Liver (tissue), 9 donors: Measurements from ENCODE around the gene MSH3. TPM values are rescaled to one million over a fixed set of nuclear protein-coding genes. Genes with fewer than 3 reads are reported as not detected.

Experiments
- DNase-seq: peaks from one replicate; pipeline ENCODE4 v3.0.0-alpha.2; 2017; ENCODE audit warnings: low spot score
- H3K27ac ChIP-seq, 2 donors: one replicate each; pipeline ENCODE4 v1.7.0; 2013; ENCODE audit warnings: inconsistent platforms in 2 of 2, low read length in 2 of 2, control low read depth in 1 of 2, low read depth in 1 of 2, mild to moderate bottlenecking in 1 of 2
- H3K27me3 ChIP-seq, 4 donors: one replicate each; pipeline versions ENCODE4 v1.6.1 to v1.7.0; 2013; ENCODE audit warnings: low read length in 3 of 4, inconsistent platforms in 1 of 4, mild to moderate bottlenecking in 1 of 4, moderate library complexity in 1 of 4; ENCODE audit not compliant: control insufficient read depth in 4 of 4, insufficient read depth in 4 of 4
- H3K36me3 ChIP-seq, 4 donors: one replicate each; pipeline versions ENCODE4 v1.6.1 to v1.7.0; 2013; ENCODE audit warnings: low read length in 3 of 4, mild to moderate bottlenecking in 3 of 4, low read depth in 1 of 4, moderate library complexity in 1 of 4; ENCODE audit not compliant: control insufficient read depth in 4 of 4, insufficient read depth in 3 of 4
- H3K4me1 ChIP-seq, 4 donors: one replicate each; pipeline versions ENCODE4 v1.6.1 to v1.7.0; 2013; ENCODE audit warnings: low read length in 3 of 4, mild to moderate bottlenecking in 3 of 4, moderate library complexity in 1 of 4; ENCODE audit not compliant: control insufficient read depth in 4 of 4, insufficient read depth in 4 of 4
- H3K4me3 ChIP-seq, 3 donors: one replicate each; pipeline versions ENCODE4 v1.6.1 to v1.7.0; 2013; ENCODE audit warnings: low read length in 3 of 3, control low read depth in 1 of 3, low read depth in 1 of 3, mild to moderate bottlenecking in 1 of 3
- H3K9ac ChIP-seq, 2 donors: one replicate each; pipeline ENCODE4 v1.7.0; 2013; ENCODE audit warnings: low read length in 2 of 2, mild to moderate bottlenecking in 2 of 2, moderate library complexity in 2 of 2, control low read depth in 1 of 2, low read depth in 1 of 2
- H3K9me3 ChIP-seq, 4 donors: one replicate each; pipeline versions ENCODE4 v1.6.1 to v1.7.0; 2013; ENCODE audit warnings: low read length in 3 of 4; ENCODE audit not compliant: control insufficient read depth in 4 of 4
- ATF3 ChIP-seq: IDR thresholded peaks from 2 replicates; pipeline ENCODE4 v1.6.1; 2016; ENCODE audit warnings: antibody characterized with exemption
- EGR1 ChIP-seq, 2 donors: IDR thresholded peaks; 2 replicates each; pipeline ENCODE4 v1.6.1; 2016 to 2018; ENCODE audit warnings: antibody characterized with exemption in 2 of 2, low read depth in 2 of 2
- FOXA1 ChIP-seq: IDR thresholded peaks from 2 replicates; pipeline ENCODE4 v1.6.1; 2016; ENCODE audit warnings: antibody characterized with exemption
- FOXA2 ChIP-seq: IDR thresholded peaks from 2 replicates; pipeline ENCODE4 v1.6.1; 2016; ENCODE audit warnings: antibody characterized with exemption
- GABPA ChIP-seq, 2 donors: IDR thresholded peaks in 1 of 2; conservative IDR thresholded peaks in 1 of 2; 2 replicates each; pipeline ENCODE4 v1.6.1; 2016; ENCODE audit warnings: antibody characterized with exemption in 2 of 2, mild to moderate bottlenecking in 1 of 2, moderate library complexity in 1 of 2
- HNF4A ChIP-seq, 2 donors: conservative IDR thresholded peaks; 2 replicates each; pipeline ENCODE4 v1.6.1; 2016; ENCODE audit warnings: antibody characterized with exemption in 2 of 2, mild to moderate bottlenecking in 2 of 2
- HNF4G ChIP-seq: IDR thresholded peaks from 2 replicates; pipeline ENCODE4 v1.6.1; 2016; ENCODE audit warnings: antibody characterized with exemption
- JUND ChIP-seq, 2 donors: IDR thresholded peaks; 2 replicates each; pipeline ENCODE4 v1.6.1; 2016; ENCODE audit warnings: antibody characterized with exemption in 2 of 2
- NR2F2 ChIP-seq: IDR thresholded peaks from 2 replicates; pipeline ENCODE4 v1.6.1; 2016; ENCODE audit warnings: antibody characterized with exemption
- RAD21 ChIP-seq, 2 donors: IDR thresholded peaks; 2 replicates each; pipeline ENCODE4 v1.6.1; 2016; ENCODE audit warnings: antibody characterized with exemption in 2 of 2, mild to moderate bottlenecking in 2 of 2
- REST ChIP-seq: IDR thresholded peaks from 2 replicates; pipeline ENCODE4 v1.6.1; 2016; ENCODE audit warnings: antibody characterized with exemption, mild to moderate bottlenecking
- RXRA ChIP-seq, 2 donors: IDR thresholded peaks; 2 replicates each; pipeline ENCODE4 v1.6.1; 2017 to 2018; ENCODE audit warnings: antibody characterized with exemption in 2 of 2, mild to moderate bottlenecking in 1 of 2
- SP1 ChIP-seq: IDR thresholded peaks from 2 replicates; pipeline ENCODE4 v1.6.1; 2018; ENCODE audit warnings: antibody characterized with exemption, mild to moderate bottlenecking
- TAF1 ChIP-seq: conservative IDR thresholded peaks from 2 replicates; pipeline ENCODE4 v1.6.1; 2016; ENCODE audit warnings: antibody characterized with exemption, mild to moderate bottlenecking
- YY1 ChIP-seq: IDR thresholded peaks from 2 replicates; pipeline ENCODE4 v1.6.1; 2016; ENCODE audit warnings: antibody characterized with exemption, mild to moderate bottlenecking
- WGBS: extraction: QIAGEN DNeasy Blood & Tissue Kit; methylation state at CpG from one replicate; pipeline ENCODE4 v1.1.7; 2013; 5-methylcytosine and 5-hydroxymethylcytosine counted together
- polyA plus RNA-seq, 2 donors: library from polyadenylated mRNA; stranded (reverse) in 1 of 2; unstranded in 1 of 2; fragments of 200-250 nt in 1 of 2; fragments of >200 nt in 1 of 2; fragmentation: Nextera tagmentation in 1 of 2; extraction: Ambion mirVana in 1 of 2; gene quantifications; one replicate each; pipeline versions ENCODE4 v1.2.1 to v1.2.3, GENCODE V29; 2013 to 2015
- total RNA-seq, 2 donors: library from RNA; depleted of rRNA; stranded (reverse); fragments of >200 nt; gene quantifications; one replicate each; pipeline ENCODE4 v1.2.3, GENCODE V29; 2014
- TF ChIP-seq, protein P1 (sequence below): fragments of 150-350 bp; IDR thresholded peaks from 2 replicates; pipeline ENCODE4 v1.5.1; 2017; ENCODE audit warnings: improper control_type of control experiment, low read depth, low read length; ENCODE audit not compliant: missing input control
- TF ChIP-seq, protein P2 (sequence below): IDR thresholded peaks from 2 replicates; pipeline ENCODE4 v1.6.1; 2016; ENCODE audit warnings: antibody characterized with exemption
- TF ChIP-seq, protein P3 (sequence below): IDR thresholded peaks from 2 replicates; pipeline ENCODE4 v1.6.1; 2016; ENCODE audit warnings: antibody characterized with exemption
- donor health status: healthy.
- donor health status: healthy.
- donor health status: healthy.
- donor health status: healthy.
- donor health status: healthy.

MSH3 gene
- total and polyA plus RNA-seq, 4 donors = 3.0 to 19.1 (median 7.9) TPM

DNA sequence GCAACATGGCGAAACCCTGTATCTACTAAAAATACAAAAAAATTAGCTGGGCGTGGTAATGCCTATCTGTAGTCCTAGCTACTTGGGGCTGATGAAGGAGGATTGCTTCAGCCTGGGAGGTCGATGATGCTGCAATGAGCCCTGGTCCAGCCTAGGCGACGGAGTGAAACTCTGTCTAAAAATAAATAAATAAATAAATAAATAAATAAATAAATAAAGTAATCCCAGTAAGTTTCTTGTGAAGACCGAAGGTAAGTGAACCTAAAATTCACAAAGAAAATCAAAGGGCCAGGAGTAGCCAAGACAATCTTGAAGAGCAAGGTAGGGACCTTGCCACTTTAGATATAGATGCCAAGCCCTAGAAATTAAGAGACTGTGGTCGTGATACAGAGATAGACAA, 68.5 kb downstream of the MSH3 start:
- no peaks in the 10 kb centered on the region for H3K4me1 ChIP-seq
- no peak overlapping the region for H3K27ac ChIP-seq
- H3K4me3 ChIP-seq = no peak overlapping the region
- H3K27me3 ChIP-seq = no peaks in the 10 kb centered on the region
- TF ChIP-seq HNF4A (conservative IDR thresholded peaks at IDR 0.05) (no peak), RXRA (IDR thresholded peaks at IDR 0.05) (no peak), EGR1 (IDR thresholded peaks at IDR 0.05; ENCODE audit: low read depth in 2 of 2) (no peak), GABPA (IDR thresholded peaks at IDR 0.05 in 1 of 2, conservative IDR thresholded peaks at IDR 0.05 in 1 of 2) (no peak), REST (no peak), NR2F2 (no peak), FOXA1 (no peak), JUND (IDR thresholded peaks at IDR 0.05) (no peak), FOXA2 (no peak), RAD21 (IDR thresholded peaks at IDR 0.05) (no peak), SP1 (no peak), HNF4G (no peak), TAF1 (no peak), YY1 (no peak), ATF3 (no peak)
- TF ChIP-seq, protein P1, sequence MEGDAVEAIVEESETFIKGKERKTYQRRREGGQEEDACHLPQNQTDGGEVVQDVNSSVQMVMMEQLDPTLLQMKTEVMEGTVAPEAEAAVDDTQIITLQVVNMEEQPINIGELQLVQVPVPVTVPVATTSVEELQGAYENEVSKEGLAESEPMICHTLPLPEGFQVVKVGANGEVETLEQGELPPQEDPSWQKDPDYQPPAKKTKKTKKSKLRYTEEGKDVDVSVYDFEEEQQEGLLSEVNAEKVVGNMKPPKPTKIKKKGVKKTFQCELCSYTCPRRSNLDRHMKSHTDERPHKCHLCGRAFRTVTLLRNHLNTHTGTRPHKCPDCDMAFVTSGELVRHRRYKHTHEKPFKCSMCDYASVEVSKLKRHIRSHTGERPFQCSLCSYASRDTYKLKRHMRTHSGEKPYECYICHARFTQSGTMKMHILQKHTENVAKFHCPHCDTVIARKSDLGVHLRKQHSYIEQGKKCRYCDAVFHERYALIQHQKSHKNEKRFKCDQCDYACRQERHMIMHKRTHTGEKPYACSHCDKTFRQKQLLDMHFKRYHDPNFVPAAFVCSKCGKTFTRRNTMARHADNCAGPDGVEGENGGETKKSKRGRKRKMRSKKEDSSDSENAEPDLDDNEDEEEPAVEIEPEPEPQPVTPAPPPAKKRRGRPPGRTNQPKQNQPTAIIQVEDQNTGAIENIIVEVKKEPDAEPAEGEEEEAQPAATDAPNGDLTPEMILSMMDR = no peak
- TF ChIP-seq, protein P2, sequence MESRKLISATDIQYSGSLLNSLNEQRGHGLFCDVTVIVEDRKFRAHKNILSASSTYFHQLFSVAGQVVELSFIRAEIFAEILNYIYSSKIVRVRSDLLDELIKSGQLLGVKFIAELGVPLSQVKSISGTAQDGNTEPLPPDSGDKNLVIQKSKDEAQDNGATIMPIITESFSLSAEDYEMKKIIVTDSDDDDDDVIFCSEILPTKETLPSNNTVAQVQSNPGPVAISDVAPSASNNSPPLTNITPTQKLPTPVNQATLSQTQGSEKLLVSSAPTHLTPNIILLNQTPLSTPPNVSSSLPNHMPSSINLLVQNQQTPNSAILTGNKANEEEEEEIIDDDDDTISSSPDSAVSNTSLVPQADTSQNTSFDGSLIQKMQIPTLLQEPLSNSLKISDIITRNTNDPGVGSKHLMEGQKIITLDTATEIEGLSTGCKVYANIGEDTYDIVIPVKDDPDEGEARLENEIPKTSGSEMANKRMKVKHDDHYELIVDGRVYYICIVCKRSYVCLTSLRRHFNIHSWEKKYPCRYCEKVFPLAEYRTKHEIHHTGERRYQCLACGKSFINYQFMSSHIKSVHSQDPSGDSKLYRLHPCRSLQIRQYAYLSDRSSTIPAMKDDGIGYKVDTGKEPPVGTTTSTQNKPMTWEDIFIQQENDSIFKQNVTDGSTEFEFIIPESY = no peak
- TF ChIP-seq, protein P3, sequence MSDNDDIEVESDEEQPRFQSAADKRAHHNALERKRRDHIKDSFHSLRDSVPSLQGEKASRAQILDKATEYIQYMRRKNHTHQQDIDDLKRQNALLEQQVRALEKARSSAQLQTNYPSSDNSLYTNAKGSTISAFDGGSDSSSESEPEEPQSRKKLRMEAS = no peak
- WGBS = 98% methylated on average over 7 of the region's 7 CpGs
- no peak overlapping the region for H3K9ac ChIP-seq
- H3K36me3 ChIP-seq = peaks cover 1 to 21% (median 20%) of the 10 kb centered on the region in 4 donors
- no peak for DNase-seq
- H3K9me3 ChIP-seq = peaks cover 0 to 3% (median 1%) of the 10 kb centered on the region in 4 donors
